NCI-H2081 treated with DMSO at 0.1 percent for 48 hours (cell line): ENCODE measurements around the gene ZNF740.

Experiments
- DNase-seq: peaks from one replicate; lab custom pipeline; 2025; lab: John Stamatoyannopoulos, UW

The ZNF740 gene

DNA sequence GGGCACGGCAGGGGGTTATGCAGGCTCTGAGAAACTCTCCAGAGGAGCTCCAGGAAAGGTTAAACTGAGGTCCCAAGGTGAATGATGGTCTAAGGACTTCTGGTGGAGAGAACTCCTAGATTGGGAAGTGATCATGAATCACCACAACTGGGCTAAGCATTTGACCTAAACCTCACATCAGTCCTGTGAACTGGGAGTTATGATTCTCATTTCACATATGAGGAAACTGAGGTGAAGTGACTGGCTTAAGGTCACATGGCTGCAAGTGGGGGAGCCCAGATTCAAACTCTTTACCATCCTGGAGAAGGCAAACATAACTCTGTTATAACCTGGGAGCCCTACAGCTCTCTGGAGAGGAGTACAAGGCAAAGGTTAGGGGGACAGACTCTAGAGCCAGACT is 47.3 kb downstream of the ZNF740 start:
- no peak for DNase-seq

DNA sequence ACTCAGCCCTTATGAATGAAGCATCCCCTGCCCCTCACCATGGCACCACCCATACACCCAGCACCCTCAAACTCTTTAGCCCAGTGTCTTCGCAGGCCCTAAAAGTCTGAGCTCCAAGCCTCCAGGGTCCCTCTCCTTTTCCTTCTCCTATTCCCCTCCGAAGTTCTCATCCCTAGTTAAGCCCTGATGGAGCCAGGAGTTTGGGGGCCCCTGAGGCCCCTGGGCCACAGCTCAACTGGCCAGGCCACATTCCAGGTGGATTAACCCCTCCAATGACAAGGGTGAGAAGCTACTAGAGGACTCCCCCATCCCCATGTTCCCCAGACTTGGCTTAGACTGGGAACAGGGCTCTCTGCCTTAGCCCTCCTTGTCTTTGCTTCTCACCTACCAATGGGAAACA is 48.9 kb downstream of the ZNF740 start:
- DNase-seq: no peak

DNA sequence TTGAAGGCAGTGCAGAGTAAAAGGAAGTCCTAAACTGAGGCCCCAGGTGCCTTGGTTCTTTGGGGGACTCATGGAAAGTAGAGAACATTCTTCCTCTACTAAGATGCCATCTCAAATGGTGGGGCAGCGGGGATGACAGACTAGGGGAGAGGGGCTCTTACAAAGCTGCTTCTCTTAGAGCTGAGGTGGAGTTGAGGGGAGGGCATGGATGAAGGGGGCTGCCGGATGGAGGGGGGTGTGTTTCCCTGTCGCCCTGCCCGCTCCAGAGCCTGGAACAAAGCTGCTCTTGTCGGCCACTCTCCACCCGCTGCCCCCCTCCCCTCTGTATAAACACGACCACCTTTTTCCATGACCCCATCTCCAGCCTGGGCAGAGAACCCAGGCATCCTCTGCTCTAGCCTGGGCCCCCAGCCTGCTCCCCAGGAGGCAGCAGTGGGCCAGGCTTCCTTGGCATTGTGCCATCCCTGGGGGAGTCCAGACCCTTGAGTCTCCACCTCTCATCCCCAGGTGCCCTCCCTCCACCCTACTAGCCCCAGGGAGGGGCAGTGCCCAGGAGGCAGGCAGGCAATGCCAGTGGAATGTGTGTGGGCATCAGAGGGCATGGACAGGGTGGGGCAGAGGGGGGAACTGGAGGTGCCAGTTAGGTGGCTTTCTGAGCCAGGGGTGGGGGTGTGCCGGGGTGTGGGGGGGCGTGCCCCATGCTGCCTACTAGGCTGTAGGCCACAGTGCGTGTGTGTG is 49.8 kb downstream of the ZNF740 start:
- no peak for DNase-seq

DNA sequence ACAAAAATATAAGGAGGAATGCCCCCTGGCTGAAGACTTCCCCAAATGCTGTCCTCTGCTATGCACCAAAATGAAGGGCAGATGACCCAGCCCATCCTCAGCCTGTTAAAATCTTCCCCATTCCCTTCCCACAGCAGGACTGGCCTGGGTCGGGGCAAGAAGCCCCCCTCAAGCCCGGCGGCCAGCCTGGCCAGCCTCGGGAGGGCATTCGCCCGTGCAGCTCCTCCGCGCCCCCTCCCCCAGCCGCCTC is 51.1 kb downstream of the ZNF740 start:
- no peak for DNase-seq

DNA sequence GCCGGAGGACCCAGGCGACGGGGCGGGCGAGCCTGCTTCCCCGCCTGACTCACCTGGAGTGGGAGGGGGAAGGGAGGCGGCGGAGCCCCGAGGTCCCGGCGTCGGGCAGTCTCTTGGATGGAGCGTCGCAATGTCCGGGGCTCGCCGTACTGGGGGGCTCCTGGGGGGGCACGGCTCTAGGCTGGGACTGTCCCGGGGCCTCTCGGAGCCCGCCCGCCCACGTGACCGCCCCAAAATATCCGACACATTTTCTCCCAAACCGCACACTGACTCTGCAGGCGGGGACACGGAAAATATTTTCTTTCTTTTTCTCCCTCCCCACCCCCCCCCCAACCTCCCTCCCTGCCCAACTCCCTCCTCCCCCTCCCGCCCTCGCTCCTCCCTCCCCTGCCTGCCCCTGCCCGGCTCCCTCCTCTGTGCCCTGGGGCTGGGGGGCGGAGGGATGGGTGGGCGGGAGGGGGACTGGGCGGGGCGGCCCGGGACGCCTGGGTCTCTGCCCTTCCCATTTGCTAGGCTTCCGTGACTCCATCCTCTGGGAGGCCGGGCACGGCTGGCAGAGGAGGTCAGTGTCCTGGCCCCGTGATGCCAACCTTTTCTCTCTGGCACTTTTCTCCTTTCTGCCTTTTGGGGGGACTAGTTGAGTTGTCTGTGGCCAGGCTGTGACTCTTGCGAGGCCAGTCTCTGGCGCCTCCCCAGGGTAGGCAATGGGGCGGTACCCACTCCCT is 51.6 kb downstream of the ZNF740 start, which contains the start of gene RARG:
Gene RARG (minus strand): TSS at position 289 of the 725 bp plus-strand sequence. CDS start 4,664 bp downstream, outside the sequence.
- DNase-seq: no peak

DNA sequence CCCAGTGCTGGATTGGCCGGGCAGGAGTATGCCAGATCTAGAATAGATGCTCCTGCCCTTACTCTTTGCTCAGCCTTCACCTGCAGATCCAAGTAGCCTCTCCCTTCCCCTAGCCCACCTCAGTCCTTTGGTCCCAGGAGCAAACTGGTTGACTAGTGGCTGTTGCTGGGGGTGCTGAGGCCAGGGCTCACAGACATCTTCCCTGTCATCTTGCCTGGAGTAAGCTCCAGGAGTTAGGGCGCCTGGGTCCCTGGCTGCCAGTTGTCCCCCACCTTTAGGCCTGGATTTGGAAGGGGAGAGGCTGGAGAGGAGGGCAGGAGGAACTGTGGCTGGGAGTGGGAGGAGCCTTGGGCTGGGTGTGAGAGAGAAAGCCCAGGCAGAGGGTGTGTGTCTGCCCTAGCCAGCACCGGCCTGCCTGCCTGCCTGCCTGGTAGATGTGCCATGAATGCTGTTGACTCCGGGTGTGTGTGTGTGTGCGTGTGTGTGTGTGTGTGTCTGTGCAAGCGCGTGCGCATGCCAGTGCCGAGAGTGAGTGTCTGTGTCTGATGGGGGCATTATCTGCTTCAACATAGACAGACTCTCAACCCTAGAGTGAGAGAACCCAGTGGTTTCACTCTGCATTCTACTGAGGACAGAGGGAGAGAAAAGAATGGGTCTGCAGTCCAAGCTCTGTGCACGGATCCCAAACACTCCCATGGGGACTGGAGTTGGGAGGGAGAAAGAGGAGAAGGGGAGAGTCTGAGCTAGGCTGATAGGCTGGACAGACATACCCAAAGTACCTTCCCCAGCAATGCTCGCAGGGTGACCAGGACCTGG is 52.3 kb downstream of the ZNF740 start:
- DNase-seq: no peak

DNA sequence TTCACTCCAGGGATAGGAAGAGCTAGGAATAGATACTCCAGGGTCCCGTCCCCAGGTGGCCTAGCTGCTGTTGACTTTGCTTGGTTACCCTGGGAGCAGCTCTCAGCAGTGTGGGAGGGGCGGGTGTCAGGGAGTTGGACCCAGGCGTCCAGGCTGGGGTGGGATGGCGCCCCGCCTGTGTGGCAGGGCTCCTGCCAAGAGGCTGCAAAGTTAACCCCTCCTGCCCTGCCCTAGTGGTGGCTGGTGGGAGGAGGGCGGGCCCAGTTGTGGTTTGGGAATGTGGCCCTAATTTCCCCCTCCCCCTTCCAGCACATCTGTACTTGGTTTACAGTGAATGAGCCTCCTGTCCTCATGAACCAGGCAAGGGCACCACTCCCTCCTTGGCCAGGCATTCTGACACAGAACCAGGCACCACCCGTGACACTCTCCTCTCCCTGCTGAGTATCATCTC is 53.2 kb downstream of the ZNF740 start:
- no peak for DNase-seq

DNA sequence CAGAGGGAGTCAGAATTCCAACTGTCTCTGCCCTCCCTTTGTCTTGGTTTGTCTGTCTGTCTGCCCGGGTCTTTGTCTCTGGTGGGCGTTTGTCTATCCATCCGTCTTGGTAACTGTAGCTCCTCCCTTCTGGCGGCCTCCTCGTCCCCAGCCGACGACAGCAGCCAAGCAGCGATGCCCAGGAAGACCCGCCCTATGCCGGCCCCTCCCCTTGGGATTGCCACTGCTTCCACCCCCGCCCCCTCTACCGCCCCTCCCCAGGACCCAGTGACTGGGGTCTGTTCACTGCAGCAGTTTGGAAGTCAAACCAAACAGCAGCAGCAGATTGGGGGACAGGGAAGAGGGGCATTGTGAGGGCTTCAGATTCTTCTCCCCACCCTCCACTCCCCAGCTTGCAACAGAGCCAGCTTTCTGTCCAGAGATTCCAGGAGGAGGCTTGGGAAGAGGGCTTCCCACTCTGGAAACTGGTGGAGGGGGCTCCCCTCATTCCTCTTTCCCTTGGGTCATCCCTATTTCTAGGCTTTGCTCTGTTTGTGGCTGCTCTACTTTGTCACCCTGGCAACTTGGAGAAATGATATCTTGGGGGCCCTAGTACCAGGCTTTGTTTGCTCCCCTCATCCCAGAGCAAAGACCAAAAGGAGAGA is 53.9 kb downstream of the ZNF740 start:
- no peak for DNase-seq

DNA sequence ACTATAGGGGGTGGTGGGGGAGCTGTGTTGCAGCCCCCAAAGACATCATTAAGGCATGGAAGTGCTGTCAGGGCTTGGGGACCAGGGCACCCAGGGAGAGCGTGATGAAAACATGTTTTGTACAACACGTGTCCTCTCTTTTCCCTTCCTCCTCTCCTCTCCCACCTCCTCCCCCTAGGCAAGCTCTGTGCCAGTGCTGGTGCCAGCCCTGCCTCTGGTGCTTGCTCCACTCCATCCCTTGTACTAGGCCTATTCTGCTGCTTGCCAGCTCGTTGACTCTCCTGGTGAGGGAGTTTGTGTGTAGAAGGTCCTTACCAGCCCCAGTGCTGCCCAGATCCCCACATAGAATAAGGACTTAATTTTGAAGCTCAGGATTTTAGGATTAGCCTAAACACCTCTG is 54.6 kb downstream of the ZNF740 start:
- no peak for DNase-seq

DNA sequence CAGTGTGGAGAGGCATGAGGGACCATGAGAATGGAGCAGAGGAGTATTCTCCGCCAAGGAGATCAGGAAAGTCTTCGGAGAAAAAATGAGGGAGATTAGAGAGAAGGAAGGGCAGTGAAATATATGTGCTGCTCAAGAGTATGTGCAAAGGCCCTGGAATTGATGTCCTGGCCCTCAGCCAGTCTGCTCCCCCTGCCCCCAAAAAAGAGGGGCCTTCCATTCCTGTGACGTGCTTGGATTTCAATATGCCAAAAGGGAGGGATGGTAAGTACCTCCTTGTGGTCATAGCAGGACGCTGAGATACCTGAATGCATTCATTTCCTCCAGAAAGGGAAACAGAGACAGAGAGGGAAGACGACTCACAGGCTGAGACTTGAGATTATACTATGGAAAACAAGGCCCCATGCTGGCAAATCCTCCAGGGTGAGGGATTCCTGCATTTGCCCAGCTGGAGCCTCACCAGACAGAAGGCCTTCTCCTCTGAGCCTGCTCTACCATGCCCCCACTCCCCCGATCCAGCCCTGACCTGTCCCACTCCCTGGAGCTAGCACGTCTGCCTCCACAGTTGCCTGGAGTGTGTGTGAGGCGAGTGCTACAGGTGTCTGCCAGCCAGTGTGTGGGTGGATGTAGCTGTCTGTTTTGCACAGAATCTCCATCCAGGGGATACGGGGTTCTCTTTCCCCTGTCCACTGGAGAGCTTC is 55.4 kb downstream of the ZNF740 start:
- no peak for DNase-seq

DNA sequence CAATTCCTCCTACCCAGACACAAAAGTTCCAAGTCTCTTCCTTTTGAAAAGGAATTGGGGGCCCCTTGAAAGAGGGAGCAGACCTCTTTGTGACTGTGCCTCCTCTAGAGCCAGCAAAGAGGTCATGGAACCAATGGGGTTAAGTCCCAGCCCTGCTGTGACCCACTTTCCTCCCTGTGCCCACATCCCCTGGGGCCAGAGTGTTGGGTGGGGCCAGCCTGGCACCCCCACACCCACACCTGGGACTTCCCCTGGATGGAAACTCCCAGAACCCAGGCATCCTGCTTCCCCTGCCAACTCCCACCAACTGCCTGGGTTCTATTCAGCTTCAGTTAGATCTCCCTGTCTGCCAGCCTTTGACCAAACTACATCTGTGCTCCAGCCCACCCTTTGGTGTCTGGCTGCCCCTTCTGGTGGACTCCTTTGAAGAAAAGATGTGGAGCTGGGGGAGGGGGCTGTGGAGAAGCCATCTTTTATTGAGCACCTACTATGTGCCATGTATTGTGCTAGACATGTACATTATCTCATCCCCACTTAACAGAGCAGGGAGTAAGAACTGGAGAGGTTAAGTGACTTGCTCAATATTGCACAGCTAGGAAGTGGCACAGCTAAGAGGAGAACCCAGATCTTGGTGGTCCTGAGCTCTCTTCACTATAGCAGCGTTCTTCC is 56.1 kb downstream of the ZNF740 start:
- no peak for DNase-seq

DNA sequence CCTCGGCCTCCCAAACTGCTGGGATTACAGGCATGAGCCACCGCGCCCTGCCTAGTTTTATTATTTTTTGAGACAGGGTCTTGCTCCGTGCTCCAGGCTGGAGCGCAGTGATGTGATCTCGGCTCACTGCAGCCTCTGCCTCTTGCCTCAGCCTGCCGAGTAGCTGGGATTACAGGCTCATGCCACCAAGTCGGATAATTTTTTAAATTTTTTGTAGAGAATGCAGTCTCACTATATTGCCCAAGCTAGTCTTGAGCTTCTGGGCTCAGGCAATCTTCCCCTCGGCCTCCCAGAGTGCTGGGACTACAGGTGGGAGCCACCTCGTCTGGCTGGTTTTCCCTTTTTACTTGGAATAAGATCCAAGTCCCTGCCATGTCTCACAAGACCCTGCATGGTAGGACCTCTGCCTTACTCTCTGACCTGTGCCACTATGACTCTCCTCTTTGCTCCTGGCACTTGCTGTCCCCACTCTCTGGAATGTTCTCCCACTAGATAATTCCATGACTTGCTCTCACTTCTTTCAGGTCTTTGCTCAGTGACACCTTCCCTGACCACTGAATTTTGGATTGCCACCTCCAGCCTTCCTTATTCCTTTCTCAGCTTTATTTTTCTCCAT is 59.2 kb downstream of the ZNF740 start:
- DNase-seq: no peak

DNA sequence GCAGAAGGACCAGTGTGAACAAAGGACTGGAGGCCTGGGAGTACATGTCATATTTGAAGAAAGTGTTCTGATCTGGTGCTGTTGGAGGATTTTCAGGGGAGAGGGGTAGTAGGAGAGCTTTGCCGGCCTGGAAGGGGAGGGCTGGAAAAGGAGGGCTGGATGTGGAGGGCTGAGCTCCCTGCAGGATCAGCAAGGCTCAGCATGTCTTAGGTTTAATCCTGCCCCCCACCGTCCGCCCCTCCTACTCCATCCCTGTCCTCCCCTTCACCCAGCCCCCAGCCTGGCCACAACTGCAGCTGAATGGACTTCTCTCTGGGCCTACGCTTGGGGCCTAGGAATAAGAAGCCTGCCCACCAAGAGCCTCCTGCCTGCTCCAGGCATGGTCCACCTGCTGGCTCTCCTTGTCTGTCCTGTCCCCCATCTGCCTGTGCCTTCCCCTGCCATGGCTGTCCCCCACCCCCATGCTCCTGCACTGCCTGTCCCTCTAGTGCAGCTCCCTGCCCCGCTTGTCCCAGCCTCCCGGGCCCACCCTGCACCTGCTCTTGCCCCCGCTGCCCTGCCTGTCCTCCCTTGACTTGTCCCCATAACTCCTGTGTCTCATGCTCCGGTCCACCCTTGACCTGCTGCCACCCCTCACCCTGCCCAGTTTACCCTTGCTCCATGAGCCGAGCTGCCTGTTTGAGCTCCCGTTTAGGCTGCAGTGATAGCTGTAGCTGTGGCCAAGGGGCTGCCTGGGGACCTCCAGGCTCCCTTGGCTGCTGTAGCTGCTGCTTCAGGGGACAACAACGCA is 61.3 kb downstream of the ZNF740 start:
- no peak for DNase-seq

DNA sequence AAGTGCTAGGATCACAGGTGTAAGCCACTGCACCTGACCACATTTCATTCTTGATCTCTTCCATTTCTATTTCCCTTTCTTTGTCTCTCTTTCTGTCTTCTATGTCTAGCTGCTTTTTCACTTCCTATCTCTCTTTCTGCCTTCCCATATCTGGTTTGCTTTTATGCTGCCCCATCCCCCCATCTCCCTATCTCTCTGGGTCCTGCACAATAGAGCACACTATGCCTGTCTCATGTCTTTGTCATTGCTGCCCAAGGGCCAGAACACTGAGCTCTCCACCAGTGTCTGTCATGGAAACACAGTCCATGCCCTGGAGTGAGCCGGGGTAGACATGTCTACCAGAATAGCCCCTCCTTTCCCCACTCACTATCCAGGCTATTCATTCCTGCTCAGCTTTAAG is 63.8 kb downstream of the ZNF740 start:
- no peak for DNase-seq
